GM12878 (cell line): ENCODE results near the gene NPL. TPM values are rescaled to one million over a fixed set of nuclear protein-coding genes. Genes with fewer than 3 reads are reported as not detected.

ENCODE experiments used
- BRCA1 ChIP-seq: IDR thresholded peaks from 2 replicates; pipeline ENCODE4 v1.6.1; 2011; ENCODE audit warnings: low read depth, low read length, improper control_type of control experiment
- CBX3 ChIP-seq: fragments of 200-600 bp; sonication (generic); IDR thresholded peaks from 2 replicates; pipeline ENCODE4 v1.6.1; 2016; ENCODE audit warnings: low read depth, borderline replicate concordance
- CHD4 ChIP-seq: fragments of 200-600 bp; sonication (generic); IDR thresholded peaks from 2 replicates; pipeline ENCODE4 v1.6.1; 2016; ENCODE audit warnings: mild to moderate bottlenecking
- HCFC1 ChIP-seq: fragments of 150-350 bp; IDR thresholded peaks from 2 replicates; pipeline ENCODE4 v1.6.1; 2014; ENCODE audit warnings: low read length
- NFXL1 ChIP-seq: fragments of 450-650 bp; IDR thresholded peaks from 2 replicates; pipeline ENCODE4 v1.6.1; 2017; ENCODE audit warnings: antibody characterized with exemption, mild to moderate bottlenecking, borderline replicate concordance
- RCOR1 ChIP-seq: conservative IDR thresholded peaks from 2 replicates; pipeline ENCODE4 v1.6.1; 2012; ENCODE audit warnings: low read depth, low read length, improper control_type of control experiment
- SMARCA5 ChIP-seq: fragments of 450-650 bp; IDR thresholded peaks from 2 replicates; pipeline ENCODE4 v1.6.1; 2017; ENCODE audit warnings: mild to moderate bottlenecking
- TARDBP ChIP-seq: IDR thresholded peaks from 2 replicates; pipeline ENCODE4 v1.6.1; 2016; ENCODE audit warnings: borderline replicate concordance
- polyA plus RNA-seq, 11 experiments: library from polyadenylated mRNA; depleted of rRNA in 4 of 11; unstranded in 6 of 11; stranded (reverse) in 5 of 11; fragments of >200 nt; fragmentation: Nextera tagmentation in 4 of 11; fragmentation: Illumina TruSeq in 1 of 11; extraction: Ambion mirVana in 4 of 11; extraction: Trizol in 1 of 11; gene quantifications; 1 replicate in 1 of 11; 2 replicates in 10 of 11; pipeline versions ENCODE4 v1.2.1 to v1.2.3, GENCODE V29; 2011 to 2016; ENCODE audit warnings: inconsistent platforms in 2 of 11, missing spikeins in 2 of 11, low read depth in 1 of 11
- total RNA-seq, 4 experiments: library from RNA; depleted of rRNA in 3 of 4; stranded (reverse); fragments of >200 nt in 3 of 4; fragmentation: Illumina TruSeq in 1 of 4; extraction: Trizol in 1 of 4; gene quantifications; 2 replicates each; pipeline versions ENCODE4 v1.2.1 to v1.2.3, GENCODE V29; 2013 to 2021
- TF ChIP-seq, protein P1 (sequence below): IDR thresholded peaks from 2 replicates; pipeline ENCODE4 v1.6.1; 2011; ENCODE audit warnings: low read depth, low read length, improper control_type of control experiment, borderline replicate concordance
- TF ChIP-seq, protein P2 (sequence below): fragments of 450-650 bp; IDR thresholded peaks from 2 replicates; pipeline ENCODE4 v1.6.1; 2017; ENCODE audit warnings: low read depth, mild to moderate bottlenecking, moderate library complexity
- TF ChIP-seq, protein P3 (sequence below): fragments of 450-650 bp; IDR thresholded peaks from 2 replicates; pipeline ENCODE4 v1.6.1; 2017; ENCODE audit warnings: mild to moderate bottlenecking, moderate library complexity

The NPL gene
- total and polyA plus RNA-seq, 10 of the 15 experiments (the other 5 are each of a cell fraction or from before 2014, with no cell fraction given) = 5.3 to 19.2 (median 10.0) TPM

DNA sequence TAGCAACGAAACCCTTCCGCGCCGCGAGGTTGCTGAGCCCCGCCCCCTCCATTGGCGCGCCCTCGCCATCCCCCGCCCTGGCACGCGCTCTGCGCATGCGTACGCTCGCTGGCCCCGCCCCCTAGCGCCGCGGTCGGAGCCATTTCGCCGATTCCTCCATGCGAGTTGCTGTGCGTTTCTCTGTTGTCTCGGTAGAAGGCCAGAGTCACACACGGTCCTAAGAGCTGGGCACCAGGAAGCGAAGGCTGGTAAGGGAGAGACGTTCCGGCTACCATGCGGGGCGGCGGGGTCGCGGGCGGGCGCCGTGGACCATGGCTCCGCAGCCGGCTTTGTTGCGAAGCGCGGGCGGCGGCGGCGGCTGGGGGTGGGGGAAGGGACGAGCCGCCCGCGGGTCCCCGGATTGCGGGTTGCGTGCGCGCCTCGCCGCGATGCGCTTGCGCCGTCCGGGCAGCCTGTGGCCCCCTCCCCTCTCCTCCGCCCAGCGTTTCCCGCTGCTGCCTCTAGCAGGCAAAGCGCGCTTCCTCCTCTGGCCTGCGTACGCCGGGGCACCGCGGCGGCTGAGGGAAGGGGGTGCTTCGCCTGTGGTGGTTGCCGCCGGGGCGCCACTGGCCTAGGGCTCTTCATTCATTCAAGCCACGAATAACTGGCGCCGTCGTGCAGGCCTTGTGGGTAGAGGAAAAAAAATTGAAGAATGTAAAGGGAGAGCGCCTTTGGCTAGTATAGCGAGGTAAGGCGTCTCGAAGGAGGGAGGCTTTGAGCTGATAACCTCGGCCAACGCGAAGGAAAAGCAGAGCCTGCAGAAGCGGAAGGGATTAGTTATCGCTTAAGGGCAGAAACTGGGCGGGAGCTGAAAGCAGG lies 49.9 kb downstream of the NPL start, which contains the start of gene DHX9 (continued):
- TF ChIP-seq, protein P1, sequence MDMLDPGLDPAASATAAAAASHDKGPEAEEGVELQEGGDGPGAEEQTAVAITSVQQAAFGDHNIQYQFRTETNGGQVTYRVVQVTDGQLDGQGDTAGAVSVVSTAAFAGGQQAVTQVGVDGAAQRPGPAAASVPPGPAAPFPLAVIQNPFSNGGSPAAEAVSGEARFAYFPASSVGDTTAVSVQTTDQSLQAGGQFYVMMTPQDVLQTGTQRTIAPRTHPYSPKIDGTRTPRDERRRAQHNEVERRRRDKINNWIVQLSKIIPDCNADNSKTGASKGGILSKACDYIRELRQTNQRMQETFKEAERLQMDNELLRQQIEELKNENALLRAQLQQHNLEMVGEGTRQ = 0 out of 2 replicates have a peak, but pooled peaks have one; percentile 67
- no peak for TF ChIP-seq CHD4
- TF ChIP-seq NFXL1 = no peak
- no peak for TF ChIP-seq BRCA1
- no peak for TF ChIP-seq TARDBP
- peak; percentile 79 for TF ChIP-seq SMARCA5
- no peak for TF ChIP-seq RCOR1
- TF ChIP-seq CBX3 = no peak
- TF ChIP-seq, protein P2, sequence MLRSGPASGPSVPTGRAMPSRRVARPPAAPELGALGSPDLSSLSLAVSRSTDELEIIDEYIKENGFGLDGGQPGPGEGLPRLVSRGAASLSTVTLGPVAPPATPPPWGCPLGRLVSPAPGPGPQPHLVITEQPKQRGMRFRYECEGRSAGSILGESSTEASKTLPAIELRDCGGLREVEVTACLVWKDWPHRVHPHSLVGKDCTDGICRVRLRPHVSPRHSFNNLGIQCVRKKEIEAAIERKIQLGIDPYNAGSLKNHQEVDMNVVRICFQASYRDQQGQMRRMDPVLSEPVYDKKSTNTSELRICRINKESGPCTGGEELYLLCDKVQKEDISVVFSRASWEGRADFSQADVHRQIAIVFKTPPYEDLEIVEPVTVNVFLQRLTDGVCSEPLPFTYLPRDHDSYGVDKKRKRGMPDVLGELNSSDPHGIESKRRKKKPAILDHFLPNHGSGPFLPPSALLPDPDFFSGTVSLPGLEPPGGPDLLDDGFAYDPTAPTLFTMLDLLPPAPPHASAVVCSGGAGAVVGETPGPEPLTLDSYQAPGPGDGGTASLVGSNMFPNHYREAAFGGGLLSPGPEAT = 0 out of 2 replicates have a peak, but pooled peaks have one; percentile 18
- peak; percentile 35; the same call in 1 of the 2 replicates for TF ChIP-seq HCFC1
- TF ChIP-seq, protein P3, sequence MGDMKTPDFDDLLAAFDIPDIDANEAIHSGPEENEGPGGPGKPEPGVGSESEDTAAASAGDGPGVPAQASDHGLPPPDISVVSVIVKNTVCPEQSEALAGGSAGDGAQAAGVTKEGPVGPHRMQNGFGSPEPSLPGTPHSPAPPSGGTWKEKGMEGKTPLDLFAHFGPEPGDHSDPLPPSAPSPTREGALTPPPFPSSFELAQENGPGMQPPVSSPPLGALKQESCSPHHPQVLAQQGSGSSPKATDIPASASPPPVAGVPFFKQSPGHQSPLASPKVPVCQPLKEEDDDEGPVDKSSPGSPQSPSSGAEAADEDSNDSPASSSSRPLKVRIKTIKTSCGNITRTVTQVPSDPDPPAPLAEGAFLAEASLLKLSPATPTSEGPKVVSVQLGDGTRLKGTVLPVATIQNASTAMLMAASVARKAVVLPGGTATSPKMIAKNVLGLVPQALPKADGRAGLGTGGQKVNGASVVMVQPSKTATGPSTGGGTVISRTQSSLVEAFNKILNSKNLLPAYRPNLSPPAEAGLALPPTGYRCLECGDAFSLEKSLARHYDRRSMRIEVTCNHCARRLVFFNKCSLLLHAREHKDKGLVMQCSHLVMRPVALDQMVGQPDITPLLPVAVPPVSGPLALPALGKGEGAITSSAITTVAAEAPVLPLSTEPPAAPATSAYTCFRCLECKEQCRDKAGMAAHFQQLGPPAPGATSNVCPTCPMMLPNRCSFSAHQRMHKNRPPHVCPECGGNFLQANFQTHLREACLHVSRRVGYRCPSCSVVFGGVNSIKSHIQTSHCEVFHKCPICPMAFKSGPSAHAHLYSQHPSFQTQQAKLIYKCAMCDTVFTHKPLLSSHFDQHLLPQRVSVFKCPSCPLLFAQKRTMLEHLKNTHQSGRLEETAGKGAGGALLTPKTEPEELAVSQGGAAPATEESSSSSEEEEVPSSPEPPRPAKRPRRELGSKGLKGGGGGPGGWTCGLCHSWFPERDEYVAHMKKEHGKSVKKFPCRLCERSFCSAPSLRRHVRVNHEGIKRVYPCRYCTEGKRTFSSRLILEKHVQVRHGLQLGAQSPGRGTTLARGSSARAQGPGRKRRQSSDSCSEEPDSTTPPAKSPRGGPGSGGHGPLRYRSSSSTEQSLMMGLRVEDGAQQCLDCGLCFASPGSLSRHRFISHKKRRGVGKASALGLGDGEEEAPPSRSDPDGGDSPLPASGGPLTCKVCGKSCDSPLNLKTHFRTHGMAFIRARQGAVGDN = peak; percentile 81
- TF ChIP-seq, all 136 proteins: peak for 56
